Caco-2 (cell line): Measurements from ENCODE around the gene PRX. TPM values are rescaled to one million over a fixed set of nuclear protein-coding genes. Genes with fewer than 3 reads are reported as not detected.

ENCODE experiments used
- BruUV-seq: library from RNA; stranded (reverse); fragments of 400-500 nt; replicated peaks from 2 replicates; lab custom pipeline; 2021; lab: Mats Ljungman, UMichigan
- CTCF ChIA-PET: fragments of 300-600 bp; sonication (Branson Sonifier 250); formaldehyde crosslinking; loops from one replicate; lab custom pipeline; 2022; ENCODE audit warnings: antibody characterized with exemption; lab: Charles Lee
- POLR2A ChIA-PET: fragments of 300-600 bp; sonication (Branson Sonifier 250); formaldehyde crosslinking; loops from one replicate; lab custom pipeline; 2022; ENCODE audit warnings: antibody characterized with exemption; lab: Charles Lee
- DNase-seq, 2 experiments: peaks; one replicate each; pipeline versions ENCODE4 v3.0.0 to v3.0.0-alpha.2; 2020 to 2022
- H3K27me3 ChIP-seq: replicated peaks from 2 replicates; pipeline ENCODE4 v1.6.0; 2011; ENCODE audit warnings: low read length; ENCODE audit not compliant: control insufficient read depth, insufficient read depth
- H3K36me3 ChIP-seq: 2 replicates; pipeline ENCODE4 v1.5.1; 2011; ENCODE audit warnings: low read length; ENCODE audit not compliant: control insufficient read depth, insufficient read depth
- H3K4me1 ChIP-seq: fragments of 250-450 bp; sonication (Bioruptor Pico); 2 replicates; pipeline ENCODE4 v1.5.1; 2020; ENCODE audit warnings: mild to moderate bottlenecking
- H3K4me3 ChIP-seq: 2 replicates; pipeline ENCODE4 v1.5.1; 2011; ENCODE audit warnings: low read depth, mild to moderate bottlenecking, control low read depth, low read length
- H3K9me3 ChIP-seq: fragments of 250-450 bp; sonication (Bioruptor Pico); 2 replicates; pipeline ENCODE4 v1.5.1; 2020; ENCODE audit warnings: mild to moderate bottlenecking, moderate library complexity
- H3K27ac Mint-ChIP-seq: one replicate; pipeline ENCODE4 v1.8.0; 2022; ENCODE audit warnings: mixed read lengths; ENCODE audit not compliant: unreplicated experiment
- H3K27me3 Mint-ChIP-seq: one replicate; pipeline ENCODE4 v1.8.0; 2022; ENCODE audit warnings: mixed read lengths; ENCODE audit not compliant: insufficient read depth, unreplicated experiment
- H3K36me3 Mint-ChIP-seq: one replicate; pipeline ENCODE4 v1.8.0; 2022; ENCODE audit warnings: mild to moderate bottlenecking, mixed read lengths; ENCODE audit not compliant: insufficient read depth, unreplicated experiment
- H3K4me1 Mint-ChIP-seq: one replicate; pipeline ENCODE4 v1.8.0; 2022; ENCODE audit warnings: low read depth, mixed read lengths; ENCODE audit not compliant: unreplicated experiment
- H3K4me3 Mint-ChIP-seq: one replicate; pipeline ENCODE4 v1.8.0; 2022; ENCODE audit warnings: mild to moderate bottlenecking, moderate library complexity, mixed read lengths; ENCODE audit not compliant: unreplicated experiment
- H3K9me3 Mint-ChIP-seq: one replicate; pipeline ENCODE4 v1.8.0; 2022; ENCODE audit warnings: mixed read lengths; ENCODE audit not compliant: unreplicated experiment
- CTCF ChIP-seq, 2 experiments: fragments of 200-600 bp in 1 of 2; IDR thresholded peaks; 1 replicate in 1 of 2; 2 replicates in 1 of 2; pipeline versions ENCODE4 v1.5.1 to v1.8.0; 2011 to 2022; ENCODE audit warnings: antibody characterized with exemption in 1 of 2, control low read depth in 1 of 2, inconsistent platforms in 1 of 2, low read depth in 1 of 2, low read length in 1 of 2, mild to moderate bottlenecking in 1 of 2, moderate library complexity in 1 of 2; ENCODE audit not compliant: insufficient read depth in 1 of 2, severe bottlenecking in 1 of 2, unreplicated experiment in 1 of 2
- intact Hi-C: fragments of 100-400 bp; cut with micrococcal nuclease; formaldehyde crosslinking; loops from one replicate; pipeline ENCODE4 v1.10.0; 2022; ENCODE audit not compliant: unreplicated experiment
- total RNA-seq: library from RNA; stranded (reverse); gene quantifications from 2 replicates; pipeline ENCODE4 v1.2.3, GENCODE V29; 2022

PRX gene
- total RNA-seq, 1 experiment from 2014 or later, result 2.5 TPM

- Histone ChIP-seq H3K4me1 (0 out of 2 replicates have a peak, but pooled peaks cover 4% of the 10 kb centered on the region), H3K27me3 (no peaks in the 10 kb centered on the region), H3K36me3 (no peaks in the 10 kb centered on the region; the same call in 1 of the 2 replicates), H3K4me3 (no peak overlapping the region), H3K9me3 (no peaks in the 10 kb centered on the region)
- peaks cover 10% of the 10 kb centered on the region for H3K36me3 Mint-ChIP-seq
- ChIA-PET CTCF (interaction anchor here (1.2 to 2.6 kb wide), 3 partner anchors 14 to 121 kb away, joined by 3 to 19 read pairs (median 16); no protein-coding TSS in a partner anchor), POLR2A (interaction anchor here (0.6 to 1.9 kb wide), 3 partner anchors 14 to 203 kb away, joined by 5 to 45 read pairs (median 20); no protein-coding TSS in a partner anchor)
- no peak for DNase-seq
- H3K27me3 Mint-ChIP-seq, result no peaks in the 10 kb centered on the region
- H3K9me3 Mint-ChIP-seq, result no peaks in the 10 kb centered on the region
- BruUV-seq, result no TSS peak
- peaks cover 15% of the 10 kb centered on the region for H3K4me1 Mint-ChIP-seq
- intact Hi-C loops, result loop anchor here (2.0 kb wide), 2 partner anchors 15 to 71 kb away; partner anchors contain the start of genes C19orf47 and PLD3
- H3K27ac Mint-ChIP-seq, result no peak overlapping the region
- H3K4me3 Mint-ChIP-seq, result peak overlapping the region; percentile 38
- TF ChIP-seq CTCF (IDR thresholded peaks at IDR 0.05; ENCODE audit: insufficient read depth in 1 of 2, low read depth in 1 of 2, low read length in 1 of 2, severe bottlenecking in 1 of 2, unreplicated experiment in 1 of 2), result no peak
Observed at GRCh38 chr19:40419780-40420179, 6.6 kb upstream of the PRX start.

- H3K36me3 ChIP-seq, result no peaks in the 10 kb centered on the region; the same call in 1 of the 2 replicates
- H3K9me3 Mint-ChIP-seq, result no peaks in the 10 kb centered on the region
- DNase-seq, result no peak
- no peak overlapping the region for H3K4me3 ChIP-seq
- ChIA-PET CTCF (interaction anchor here (2.6 kb wide), 1 partner anchor 15 kb away, joined by 16 read pairs; no protein-coding TSS in a partner anchor), POLR2A (interaction anchor here (0.6 kb wide), 1 partner anchor 102 kb away, joined by 3 read pairs; no protein-coding TSS in a partner anchor)
- no peaks in the 10 kb centered on the region for H3K27me3 ChIP-seq
- H3K9me3 ChIP-seq, result no peaks in the 10 kb centered on the region
- 0 out of 2 replicates have a peak, but pooled peaks cover 4% of the 10 kb centered on the region for H3K4me1 ChIP-seq
- H3K4me3 Mint-ChIP-seq, result peak overlapping the region; percentile 2
- no peak for TF ChIP-seq CTCF (IDR thresholded peaks at IDR 0.05; ENCODE audit: insufficient read depth in 1 of 2, low read depth in 1 of 2, low read length in 1 of 2, severe bottlenecking in 1 of 2, unreplicated experiment in 1 of 2)
- H3K36me3 Mint-ChIP-seq, result peaks cover 8% of the 10 kb centered on the region
- intact Hi-C loops, result no loop called here
- peaks cover 9% of the 10 kb centered on the region for H3K4me1 Mint-ChIP-seq
- no peak overlapping the region for H3K27ac Mint-ChIP-seq
- no TSS peak for BruUV-seq
- H3K27me3 Mint-ChIP-seq, result no peaks in the 10 kb centered on the region
Observed at GRCh38 chr19:40419066-40419612, 6.0 kb upstream of the PRX start.

- POLR2A ChIA-PET, result no interaction called here
- TF ChIP-seq CTCF (IDR thresholded peaks at IDR 0.05; ENCODE audit: insufficient read depth in 1 of 2, low read depth in 1 of 2, low read length in 1 of 2, severe bottlenecking in 1 of 2, unreplicated experiment in 1 of 2), result no peak
Observed at GRCh38 chr19:40418040-40418439, 4.9 kb upstream of the PRX start.

More at GRCh38 chr19:40418040-40418439, 4.9 kb upstream of the PRX start:
- Mint-ChIP-seq H3K36me3 (peaks cover 8% of the 10 kb centered on the region), H3K27me3 (no peaks in the 10 kb centered on the region), H3K27ac (no peak overlapping the region), H3K9me3 (no peaks in the 10 kb centered on the region), H3K4me1 (peaks cover 7% of the 10 kb centered on the region), H3K4me3 (no peak overlapping the region)
- no peaks in the 10 kb centered on the region for H3K9me3 ChIP-seq
- BruUV-seq, result no TSS peak
- DNase-seq, result no peak
- no peaks in the 10 kb centered on the region for H3K27me3 ChIP-seq
- H3K4me1 ChIP-seq, result 0 out of 2 replicates have a peak, but pooled peaks cover 4% of the 10 kb centered on the region
- no peaks in the 10 kb centered on the region; the same call in 1 of the 2 replicates for H3K36me3 ChIP-seq
- intact Hi-C loops, result no loop called here
- no peak overlapping the region for H3K4me3 ChIP-seq
- CTCF ChIA-PET, result no interaction called here
